ENCODE data around the gene CPED1.
"Not testable (repeated sequence)": the region's sequence is repeated elsewhere in the genome, so short reads cannot be mapped to it uniquely, and the experiment has no call there.

Gene CPED1

DNA sequence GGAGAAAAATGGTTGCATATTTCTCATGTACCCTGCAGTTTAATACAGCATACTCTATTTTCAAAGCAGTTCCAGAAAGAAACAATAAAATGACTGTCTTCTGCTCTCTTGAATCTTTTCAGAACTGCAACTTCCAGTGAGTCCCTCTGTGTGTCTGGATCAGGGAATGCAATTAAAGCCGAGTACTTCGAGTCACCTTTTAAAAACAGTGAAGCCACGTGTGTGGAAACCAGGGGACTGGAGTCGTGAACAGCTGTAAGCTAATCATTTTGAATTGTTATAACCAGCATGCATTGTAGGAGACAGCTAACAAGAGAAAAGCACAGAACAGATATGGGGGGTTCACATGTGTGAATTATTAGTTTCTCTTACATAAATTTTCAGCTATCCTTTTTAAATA is 109.1 kb downstream of the CPED1 start:
- DNase-seq (ENCODE audit: low spot score), result no peak

GRCh38 chr7:121099572-121099971 is 111.1 kb downstream of the CPED1 start:
- DNase-seq (ENCODE audit: low spot score), result no peak

- no peak for DNase-seq (ENCODE audit: low spot score)
These were observed 112.6 kb downstream of the CPED1 start for GRCh38 chr7:121101083-121101482.

- DNase-seq (ENCODE audit: low spot score), result no peak
These were observed 113.1 kb downstream of the CPED1 start for GRCh38 chr7:121101621-121102020.

- DNase-seq (ENCODE audit: low spot score), result no peak
These were observed 114.1 kb downstream of the CPED1 start for GRCh38 chr7:121102619-121103018.

DNA sequence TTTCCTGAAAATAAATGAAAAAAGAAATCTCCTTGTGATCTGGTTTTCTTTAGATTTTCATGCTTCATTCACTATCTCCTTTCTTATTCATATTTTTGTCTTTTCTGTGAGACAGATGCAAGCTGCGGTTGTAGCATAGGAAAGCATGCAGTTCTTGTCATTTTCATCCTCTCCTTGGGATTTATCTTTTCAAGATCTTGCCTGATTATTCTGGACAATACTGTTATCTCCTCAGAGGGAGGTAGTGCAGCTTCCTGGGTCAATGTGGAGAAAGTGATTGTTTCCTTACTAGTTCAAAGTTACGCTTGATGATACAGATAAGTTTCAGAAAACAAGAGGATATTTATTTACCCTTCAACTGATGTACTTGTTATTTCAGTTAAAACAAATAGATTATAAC is 114.6 kb downstream of the CPED1 start:
- DNase-seq (ENCODE audit: low spot score), result no peak

DNA sequence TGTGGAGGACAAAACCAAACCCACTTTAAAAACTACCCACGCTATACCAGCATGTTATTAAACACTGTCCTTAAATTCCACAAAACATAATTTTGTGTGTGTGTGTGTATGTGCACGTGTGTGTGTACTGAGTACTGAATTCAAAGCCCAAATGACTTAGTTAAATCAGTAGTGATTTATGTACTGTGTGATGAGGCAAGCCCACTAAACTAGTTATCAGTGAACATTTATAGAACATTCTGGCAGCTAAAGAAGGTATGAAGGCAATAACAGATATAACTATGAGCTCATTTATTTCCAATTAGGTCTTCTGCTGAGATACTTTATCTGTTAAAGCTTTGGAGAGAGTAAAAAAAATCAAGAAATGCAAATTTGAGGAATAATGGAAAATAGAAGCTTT is 115.1 kb downstream of the CPED1 start:
- no peak for DNase-seq (ENCODE audit: low spot score)

- no peak for DNase-seq (ENCODE audit: low spot score)
These were observed 116.8 kb downstream of the CPED1 start for GRCh38 chr7:121105262-121105661.

DNA sequence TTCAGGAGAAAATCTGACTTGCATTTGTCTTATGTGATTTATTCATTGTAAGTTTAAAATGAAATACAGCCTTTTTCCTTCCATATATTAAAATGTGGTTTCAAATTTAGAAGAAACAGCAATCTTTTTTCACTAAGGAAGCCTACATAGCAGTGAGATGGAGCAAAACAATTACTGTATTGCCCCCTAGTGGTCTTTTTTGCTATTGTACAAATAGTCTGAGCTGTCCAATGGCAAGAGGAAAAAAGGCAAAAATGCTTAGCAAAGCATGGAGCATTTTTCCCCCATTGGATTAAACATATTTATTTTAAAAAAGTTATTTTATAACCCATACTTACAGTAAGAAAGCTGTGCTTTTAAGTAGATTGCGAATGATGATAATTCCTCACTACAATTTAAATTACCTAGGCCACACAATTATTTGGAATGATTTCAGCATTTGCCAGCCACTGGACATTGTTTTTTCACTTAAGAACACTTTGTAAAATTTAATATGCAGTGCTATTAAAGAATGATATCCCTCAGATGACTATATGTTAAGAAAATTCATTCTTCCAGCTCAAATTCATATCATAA is 119.5 kb downstream of the CPED1 start:
- peak; percentile 45 for DNase-seq (ENCODE audit: low spot score)

DNA sequence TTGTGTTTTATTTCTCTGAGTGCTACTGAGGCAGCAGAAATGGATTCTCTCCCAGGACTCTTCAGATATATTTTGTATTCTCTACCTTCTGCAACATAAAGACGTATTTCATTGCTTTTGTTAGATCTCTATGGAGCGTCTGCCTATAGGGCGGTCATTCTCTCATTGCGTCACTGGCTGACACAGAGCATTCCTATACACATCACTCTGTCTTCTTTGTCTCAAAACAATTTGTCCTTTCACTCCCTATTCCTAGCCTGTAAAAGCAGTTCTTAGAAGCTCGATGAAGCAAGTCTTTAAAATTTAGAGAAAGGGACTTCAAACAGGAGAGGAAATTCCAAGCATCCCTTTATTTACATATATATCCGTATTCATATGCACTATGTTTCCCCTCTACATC is 120.6 kb downstream of the CPED1 start:
- no peak for DNase-seq (ENCODE audit: low spot score)

DNA sequence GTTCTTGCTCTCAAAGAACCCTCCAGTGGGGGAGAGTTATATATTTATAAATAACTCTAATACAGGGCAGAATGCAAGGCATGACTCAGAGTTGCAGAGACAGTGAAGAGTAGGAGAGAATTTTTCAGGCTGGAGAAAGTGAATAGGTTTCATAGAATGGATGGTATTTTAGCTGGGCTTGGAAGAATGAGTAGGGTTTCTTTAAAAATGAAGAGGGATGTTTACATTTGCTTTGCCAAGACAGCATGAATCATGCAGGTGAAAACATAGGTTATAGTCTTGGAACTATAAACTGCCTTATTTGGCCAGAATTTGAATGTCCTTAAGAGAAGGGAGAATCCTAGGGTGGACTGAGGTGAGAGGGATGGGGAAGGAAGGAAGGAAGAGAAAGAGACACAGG is 124.8 kb downstream of the CPED1 start:
- no peak for DNase-seq (ENCODE audit: low spot score)

- DNase-seq (ENCODE audit: low spot score), result no peak
These were observed 127.9 kb downstream of the CPED1 start for GRCh38 chr7:121116396-121116795.

GRCh38 chr7:121119047-121119446 is 130.5 kb downstream of the CPED1 start:
- no peak for DNase-seq (ENCODE audit: low spot score)

DNA sequence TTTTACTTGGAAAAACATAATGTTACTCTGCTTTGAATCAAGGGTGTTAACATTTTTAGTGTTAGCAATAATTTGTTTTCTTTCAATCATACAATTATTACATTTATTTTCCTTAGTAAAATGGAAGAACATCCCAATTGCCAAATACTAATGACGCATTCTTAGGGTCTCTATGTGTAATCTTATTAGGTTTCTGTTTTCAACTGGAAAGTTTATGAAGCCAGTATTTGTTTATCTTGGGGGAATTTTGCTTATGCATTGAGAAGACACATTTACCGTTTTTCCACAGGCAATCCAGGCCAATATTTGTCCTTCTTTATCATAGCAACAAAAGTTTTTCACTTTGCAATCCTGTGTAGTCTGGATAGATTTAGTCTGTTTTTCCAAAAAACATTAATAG is 134.5 kb downstream of the CPED1 start:
- DNase-seq (ENCODE audit: low spot score), result no peak

- DNase-seq (ENCODE audit: low spot score), result not testable (repeated sequence)
These were observed 136.9 kb downstream of the CPED1 start for GRCh38 chr7:121125454-121125853.

- no peak for DNase-seq (ENCODE audit: low spot score)
These were observed 137.7 kb downstream of the CPED1 start for GRCh38 chr7:121126201-121126600.

DNA sequence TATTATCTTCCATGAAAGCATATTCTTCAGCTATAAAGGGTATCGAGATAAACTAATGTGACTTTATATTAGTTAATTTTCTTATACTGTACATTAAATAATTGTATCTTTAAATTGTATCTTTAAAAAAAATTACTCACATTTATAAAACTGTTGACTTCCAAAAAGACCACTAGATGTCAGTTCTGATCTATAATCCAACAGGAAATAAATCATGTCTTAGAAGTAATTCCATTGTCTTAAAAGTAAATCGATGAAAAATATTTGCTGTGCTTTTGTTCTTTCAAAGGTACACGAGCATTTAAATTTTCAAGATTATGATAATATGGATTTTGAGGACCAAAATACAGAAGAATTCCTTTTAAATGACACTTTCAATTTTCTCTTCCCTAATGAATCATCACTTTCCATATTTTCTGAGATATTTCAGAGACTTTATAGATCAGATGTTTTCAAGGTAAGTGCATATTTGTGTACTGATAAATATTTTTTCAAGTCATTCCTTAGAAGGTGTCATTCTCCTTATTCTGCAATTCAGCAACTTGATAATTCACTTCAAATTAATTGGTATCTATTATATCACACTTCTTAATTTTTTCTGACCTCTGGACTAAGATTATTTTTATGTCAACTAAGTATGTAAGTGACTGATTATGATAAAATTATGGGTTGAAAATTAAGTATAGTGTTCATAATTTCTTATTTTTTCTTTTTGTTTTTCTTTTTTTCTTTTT is 138.5 kb downstream of the CPED1 start:
- DNase-seq (ENCODE audit: low spot score), result no peak

DNA sequence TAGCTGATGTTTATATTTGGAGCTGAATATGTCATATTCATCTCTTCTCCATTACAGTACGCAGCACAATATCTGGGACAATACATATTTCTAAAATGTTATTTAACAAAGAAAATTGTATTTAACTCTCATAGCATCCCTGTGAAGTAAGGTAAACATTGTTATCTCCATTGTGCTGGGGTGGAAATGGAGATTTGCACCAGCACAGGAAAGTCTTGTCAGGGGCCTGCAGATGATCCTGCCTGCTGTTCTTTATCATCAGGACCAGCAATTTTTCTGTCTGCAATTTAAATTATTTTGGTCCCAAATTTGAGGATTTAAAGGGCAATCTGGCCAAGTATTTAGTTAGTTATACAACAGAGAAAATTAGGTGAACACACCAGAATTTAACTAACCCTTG is 144.4 kb downstream of the CPED1 start:
- no peak for DNase-seq (ENCODE audit: low spot score)

DNA sequence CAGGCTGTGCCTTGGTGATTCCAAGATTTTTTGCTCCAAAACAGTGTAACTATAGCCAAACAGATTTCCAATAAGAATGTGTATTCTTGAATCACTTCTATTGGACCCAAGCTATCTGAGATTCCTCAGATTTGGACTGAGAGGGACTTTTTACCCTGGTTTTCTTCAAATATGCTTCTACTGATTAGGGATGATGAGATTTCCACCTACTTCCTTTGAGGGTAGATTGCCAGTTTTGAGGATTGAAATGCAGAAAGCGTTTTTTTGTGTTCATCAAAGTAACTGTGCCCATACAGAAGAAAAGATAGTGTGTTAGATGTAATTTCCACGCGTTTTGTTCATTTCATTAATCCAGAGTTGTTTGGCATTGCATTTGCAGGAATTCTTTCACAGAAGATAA is 144.9 kb downstream of the CPED1 start:
- no peak for DNase-seq (ENCODE audit: low spot score)

- DNase-seq (ENCODE audit: low spot score), result no peak
These were observed 149.1 kb downstream of the CPED1 start for GRCh38 chr7:121137580-121137979.

GRCh38 chr7:121138262-121138933 is 149.9 kb downstream of the CPED1 start:
- DNase-seq (ENCODE audit: low spot score), result no peak

DNA sequence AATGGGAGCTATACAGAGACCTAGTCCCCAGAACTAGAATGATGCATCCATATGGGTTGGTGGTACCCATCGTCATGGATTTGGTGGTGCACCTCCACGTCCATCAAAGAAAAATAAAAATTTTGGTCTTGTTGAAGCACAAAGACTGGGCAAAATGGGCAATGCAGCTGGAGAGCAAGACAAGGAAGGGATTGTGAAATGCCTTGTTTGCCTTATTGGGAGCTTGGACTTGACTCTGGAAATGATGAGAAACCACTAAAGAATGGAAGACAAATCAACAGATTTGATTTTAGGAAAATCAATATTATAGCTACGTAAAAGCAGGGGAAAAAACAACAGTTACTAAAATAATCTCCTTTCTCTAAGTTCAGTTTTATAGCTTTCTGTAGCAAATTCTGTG is 150.9 kb downstream of the CPED1 start:
- no peak for DNase-seq (ENCODE audit: low spot score)

DNA sequence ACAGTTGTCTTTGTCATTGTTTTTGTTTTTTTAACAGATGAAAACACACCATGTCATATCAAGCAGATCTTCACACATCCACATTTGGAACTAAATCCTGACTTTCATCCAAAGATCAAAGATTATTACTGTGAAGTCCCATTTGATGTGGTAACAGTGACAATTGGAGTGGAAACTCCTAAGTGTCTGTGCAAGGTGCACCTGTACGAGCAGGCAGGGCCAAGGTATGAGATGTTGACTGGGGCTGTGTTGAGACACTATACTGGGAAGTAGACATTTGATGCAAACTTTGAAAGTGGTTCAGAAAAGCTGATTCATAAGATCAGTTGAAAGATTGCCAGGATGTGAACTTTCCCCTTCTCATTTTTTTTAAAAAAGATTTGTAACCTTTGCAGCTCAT is 152.3 kb downstream of the CPED1 start:
- no peak for DNase-seq (ENCODE audit: low spot score)
